Testis (tissue), 3 donors: Measurements from ENCODE around the gene CHCHD6. TPM values are rescaled to one million over a fixed set of nuclear protein-coding genes. Genes with fewer than 3 reads are reported as not detected.

Experiments used
- DNase-seq: peaks from one replicate; pipeline ENCODE4 v3.0.0-alpha.2; 2019
- H3K27ac ChIP-seq, 2 donors: fragments of 200-600 bp; sonication (generic); one replicate each; pipeline ENCODE4 v1.5.1; 2019
- H3K27me3 ChIP-seq: fragments of 200-600 bp; sonication (generic); one replicate; pipeline ENCODE4 v1.5.1; 2019
- H3K36me3 ChIP-seq: fragments of 200-600 bp; sonication (generic); one replicate; pipeline ENCODE4 v1.5.1; 2017; ENCODE audit warnings: low read depth; ENCODE audit errors: missing control alignments
- H3K4me1 ChIP-seq: fragments of 200-600 bp; sonication (generic); one replicate; pipeline ENCODE4 v1.5.1; 2019
- H3K4me3 ChIP-seq, 2 donors: fragments of 200-600 bp; sonication (generic); one replicate each; pipeline ENCODE4 v1.5.1; 2017 to 2019
- H3K9me3 ChIP-seq: fragments of 200-600 bp; sonication (generic); one replicate; pipeline ENCODE4 v1.5.1; 2017
- CTCF ChIP-seq, 3 experiments: fragments of 450-650 bp in 2 of 3; fragments of 200-600 bp in 1 of 3; sonication (generic) in 1 of 3; IDR thresholded peaks; one replicate each; pipeline ENCODE4 v1.5.1; 2016 to 2019; ENCODE audit warnings: antibody characterized with exemption in 3 of 3, mild to moderate bottlenecking in 2 of 3, moderate library complexity in 1 of 3
- POLR2A ChIP-seq: fragments of 450-650 bp; IDR thresholded peaks from one replicate; pipeline ENCODE4 v1.6.1; 2017; ENCODE audit warnings: antibody characterized with exemption, mild to moderate bottlenecking, moderate library complexity
- WGBS, 2 donors: methylation state at CpG; one replicate each; pipeline ENCODE4 v1.1.5; 2018; 5-methylcytosine and 5-hydroxymethylcytosine counted together
- intact Hi-C: fragments of 100-400 bp; cut with DNase I; formaldehyde crosslinking; loops from one replicate; pipeline ENCODE4 v1.15.1; 2023; ENCODE audit warnings: low total_unique reads
- polyA plus RNA-seq: library from polyadenylated mRNA; stranded (reverse); fragments of 350-450 nt; fragmentation: Illumina TruSeq; extraction: RNeasy Lipid Tissue Mini Kit (QIAGEN cat#74804); gene quantifications from one replicate; pipeline ENCODE4 v1.2.3, GENCODE V29; 2014; ENCODE audit warnings: low read depth, low replicate concordance; ENCODE audit not compliant: insufficient read depth
- total RNA-seq, 2 donors: library from RNA; depleted of rRNA; stranded (reverse); fragments of >200 nt; gene quantifications; one replicate each; pipeline ENCODE4 v1.2.3, GENCODE V29; 2016

Gene CHCHD6
- total and polyA plus RNA-seq, 3 donors from 2014 or later = 47.6 to 84.6 (median 49.9) TPM

- TF ChIP-seq CTCF (IDR thresholded peaks at IDR 0.05) (no peak), POLR2A (no peak)
- Histone ChIP-seq H3K9me3 (no peaks in the 10 kb centered on the region), H3K36me3 (no peaks in the 10 kb centered on the region), H3K4me1 (peaks cover 19% of the 10 kb centered on the region), H3K27ac (no peak overlapping the region), H3K27me3 (no peaks in the 10 kb centered on the region), H3K4me3 (no peak overlapping the region)
- WGBS, 2 donors = 98 to 100% methylated on average over 4 to 5 of the region's 5 CpGs
- intact Hi-C loops = no loop called here
- no peak for DNase-seq
Observed at GRCh38 chr3:126742057-126742456, 38.0 kb downstream of the CHCHD6 start.

- DNase-seq = no peak
- TF ChIP-seq POLR2A (no peak), CTCF (IDR thresholded peaks at IDR 0.05) (no peak)
- Histone ChIP-seq H3K27ac (no peak overlapping the region), H3K4me3 (no peak overlapping the region), H3K9me3 (no peaks in the 10 kb centered on the region), H3K36me3 (no peaks in the 10 kb centered on the region), H3K27me3 (no peaks in the 10 kb centered on the region), H3K4me1 (peaks cover 20% of the 10 kb centered on the region)
- 93 to 94% methylated on average over 4 to 5 of the region's 5 CpGs for WGBS, 2 donors
- intact Hi-C loops = no loop called here
Observed at GRCh38 chr3:126743350-126743749, 39.3 kb downstream of the CHCHD6 start.

GRCh38 chr3:126743781-126744180, 39.7 kb downstream of the CHCHD6 start:
- no peaks in the 10 kb centered on the region for H3K9me3 ChIP-seq
- no peaks in the 10 kb centered on the region for H3K27me3 ChIP-seq
- no peak overlapping the region for H3K27ac ChIP-seq
- no peak for DNase-seq
- TF ChIP-seq POLR2A (no peak), CTCF (IDR thresholded peaks at IDR 0.05) (no peak)
- H3K36me3 ChIP-seq = no peaks in the 10 kb centered on the region
- intact Hi-C loops = no loop called here
- H3K4me1 ChIP-seq = peaks cover 20% of the 10 kb centered on the region
- no peak overlapping the region for H3K4me3 ChIP-seq
- WGBS, 2 donors = 89 to 96% methylated on average over 5 of the region's 5 CpGs

- 74 to 77% methylated on average over 4 to 6 of the region's 6 CpGs for WGBS, 2 donors
- Histone ChIP-seq H3K27me3 (no peaks in the 10 kb centered on the region), H3K4me3 (no peak overlapping the region), H3K9me3 (no peaks in the 10 kb centered on the region), H3K4me1 (peaks cover 20% of the 10 kb centered on the region), H3K36me3 (no peaks in the 10 kb centered on the region), H3K27ac (peak overlapping the region; percentile 44 to 78)
- DNase-seq = peak; percentile 97
- TF ChIP-seq CTCF (IDR thresholded peaks at IDR 0.05) (no peak), POLR2A (no peak)
- intact Hi-C loops = no loop called here
Observed at GRCh38 chr3:126745760-126746394, 41.8 kb downstream of the CHCHD6 start.
